Bronchial epithelial cell (primary cell): ENCODE results near the gene DNAH7. TPM values are rescaled to one million over a fixed set of nuclear protein-coding genes. Genes with fewer than 3 reads are reported as not detected.

Source experiments
- DNase-seq: peaks from one replicate; pipeline ENCODE4 v3.0.0-alpha.2; 2010; ENCODE audit warnings: low read depth
- FAIRE-seq: peaks from 2 replicates; lab custom pipeline; 2011; peaks lifted over from hg19 to GRCh38; lab: Jason Lieb, UNC
- H3K27me3 ChIP-seq: 2 replicates; pipeline ENCODE4 v1.5.1; 2011; ENCODE audit warnings: low read length; ENCODE audit not compliant: control insufficient read depth, insufficient read depth
- H3K36me3 ChIP-seq: 2 replicates; pipeline ENCODE4 v1.5.1; 2011; ENCODE audit warnings: low read length; ENCODE audit not compliant: control insufficient read depth, insufficient read depth
- H3K4me3 ChIP-seq: 2 replicates; pipeline ENCODE4 v1.5.1; 2011; ENCODE audit warnings: mild to moderate bottlenecking, low read depth, low read length, control low read depth
- CTCF ChIP-seq: IDR thresholded peaks from 2 replicates; pipeline ENCODE4 v1.5.1; 2011; ENCODE audit warnings: mild to moderate bottlenecking, moderate library complexity, low read length, control low read depth, inconsistent platforms; ENCODE audit not compliant: insufficient read depth, severe bottlenecking
- total RNA-seq: library from RNA; depleted of rRNA; stranded (reverse); fragments of >200 nt; gene quantifications from 2 replicates; pipeline ENCODE4 v1.2.1, GENCODE V29; 2014

Gene DNAH7
- under 0.01 and 0.26 TPM in 2 replicates for total RNA-seq

DNA sequence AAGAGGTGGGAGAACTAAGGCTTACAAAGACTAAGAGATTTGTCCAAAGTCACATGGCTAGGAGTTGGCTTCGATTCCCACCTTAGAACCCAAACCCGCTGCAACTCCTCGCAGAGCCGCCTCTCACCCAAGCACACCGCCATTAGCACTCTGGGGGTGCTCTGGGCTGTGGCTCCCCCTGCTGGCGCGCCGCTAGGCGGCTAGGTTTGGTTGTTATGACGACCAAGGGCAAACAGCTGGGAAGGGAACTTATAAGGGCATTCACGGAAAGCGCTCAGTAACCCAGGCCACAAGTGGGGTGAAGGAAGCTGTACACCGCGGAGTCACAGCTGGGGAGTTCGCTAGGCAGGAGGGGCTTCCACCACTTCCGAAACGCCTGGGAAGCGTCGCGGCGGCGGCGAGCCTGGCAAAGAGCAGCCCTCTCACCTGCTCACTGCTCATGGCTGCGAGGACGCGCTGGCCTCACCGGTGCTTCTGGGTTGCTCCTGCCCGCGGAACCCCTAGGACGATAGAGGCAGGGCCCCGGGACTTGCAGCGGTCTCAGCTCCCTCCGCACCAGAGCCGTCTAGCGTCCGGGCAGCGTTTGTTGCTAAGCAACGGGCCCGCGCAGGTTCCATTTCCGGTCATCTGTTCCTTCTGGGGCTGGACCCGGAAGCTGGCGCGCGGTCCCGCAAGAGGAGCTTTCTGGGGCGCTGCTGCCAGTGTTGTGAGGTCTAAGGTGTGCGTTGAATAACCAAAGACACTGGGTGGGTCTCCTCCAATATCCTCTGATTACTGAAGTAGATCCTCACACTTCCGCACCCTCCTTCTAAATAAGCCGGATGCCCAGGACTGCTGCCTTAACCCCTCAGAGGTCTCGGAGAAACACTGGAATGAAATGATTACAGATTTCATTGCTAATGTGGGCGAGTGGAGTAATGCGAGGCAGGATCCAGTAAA lies at the start of gene DNAH7:
DNAH7 (minus strand) TSS at position 567 of the 939 bp plus-strand sequence; CDS start at position 441, 126 bp downstream.
- FAIRE-seq (no peak), DNase-seq (peak; percentile 58)
- peak; percentile 90 for TF ChIP-seq CTCF
- Histone ChIP-seq H3K4me3 (peak within 1 kb of the TSS; percentile 74), H3K27me3 (peaks cover 2% of the 10 kb centered on the region), H3K36me3 (no peaks in the 10 kb centered on the region)

DNA sequence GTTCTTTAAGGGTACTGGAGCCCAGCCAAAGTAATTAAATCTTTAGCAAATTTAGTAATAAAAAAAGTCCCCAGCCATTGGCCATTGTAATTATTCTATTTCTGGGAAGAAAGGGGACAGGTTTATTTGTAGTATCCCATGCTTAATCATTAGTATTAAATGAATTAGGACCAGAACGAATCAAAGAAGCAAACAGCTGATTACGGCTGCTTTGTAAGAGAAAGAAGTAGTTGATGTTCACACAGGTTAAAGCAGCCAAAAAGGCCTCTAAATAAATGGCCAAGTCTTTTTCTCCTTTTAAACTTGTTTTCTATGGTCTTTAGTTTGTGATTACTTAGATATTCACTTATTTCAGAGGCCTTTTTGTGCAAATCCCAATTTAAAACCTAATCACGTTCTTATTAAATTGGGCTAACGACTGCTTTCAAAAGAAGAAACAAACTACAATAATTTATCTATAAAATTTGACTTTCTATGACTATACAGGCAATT lies 48.6 kb upstream of the DNAH7 start:
- TF ChIP-seq CTCF = no peak
- no peaks in the 10 kb centered on the region for H3K36me3 ChIP-seq
- no peak overlapping the region for H3K4me3 ChIP-seq
- no peak for DNase-seq
- FAIRE-seq = no peak
- no peaks in the 10 kb centered on the region for H3K27me3 ChIP-seq

- no peak for DNase-seq
- no peak overlapping the region for H3K4me3 ChIP-seq
- TF ChIP-seq CTCF = no peak
- no peaks in the 10 kb centered on the region for H3K36me3 ChIP-seq
- no peak for FAIRE-seq
- H3K27me3 ChIP-seq = no peaks in the 10 kb centered on the region
Measured at GRCh38 chr2:196113061-196113974, 44.7 kb upstream of the DNAH7 start.

- H3K36me3 ChIP-seq = no peaks in the 10 kb centered on the region
- H3K27me3 ChIP-seq = no peaks in the 10 kb centered on the region
- FAIRE-seq (no peak), DNase-seq (peak; percentile 84)
- H3K4me3 ChIP-seq = no peak overlapping the region
- no peak for TF ChIP-seq CTCF
Measured at GRCh38 chr2:196112418-196113034, 43.9 kb upstream of the DNAH7 start.

DNA sequence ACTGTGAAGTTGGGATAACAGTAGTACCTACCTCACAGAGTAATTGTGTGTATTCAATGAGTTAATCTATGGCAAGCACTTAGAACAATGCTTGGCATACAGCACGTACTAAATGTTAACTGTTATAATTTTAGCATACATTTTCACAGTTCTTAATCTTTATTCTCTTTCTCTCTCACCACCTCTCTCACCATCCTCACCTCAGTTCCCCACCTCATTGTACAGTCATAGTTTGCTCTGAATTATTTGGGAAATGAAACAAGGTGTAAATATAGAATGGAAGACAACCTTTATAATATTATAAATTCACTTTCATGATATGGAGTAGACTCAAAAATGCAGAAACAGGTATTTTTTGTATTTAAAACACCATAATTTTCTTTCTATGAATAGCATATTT lies 40.0 kb upstream of the DNAH7 start:
- Histone ChIP-seq H3K27me3 (no peaks in the 10 kb centered on the region), H3K4me3 (no peak overlapping the region), H3K36me3 (no peaks in the 10 kb centered on the region)
- no peak for TF ChIP-seq CTCF
- FAIRE-seq = no peak
- DNase-seq = no peak
